ENCODE measurements around the gene CARS1.

The CARS1 gene

GRCh38 chr11:3080733-3081385 is 23.6 kb upstream of the CARS1 start:
- no peak for TF ChIP-seq SIN3A (IDR thresholded peaks at IDR 0.05; ENCODE audit: borderline replicate concordance, insufficient read depth, low read length)
- no peak for TF ChIP-seq POLR2AphosphoS5 (IDR thresholded peaks at IDR 0.05; ENCODE audit: low read depth, low read length)
- TF ChIP-seq, protein P1, sequence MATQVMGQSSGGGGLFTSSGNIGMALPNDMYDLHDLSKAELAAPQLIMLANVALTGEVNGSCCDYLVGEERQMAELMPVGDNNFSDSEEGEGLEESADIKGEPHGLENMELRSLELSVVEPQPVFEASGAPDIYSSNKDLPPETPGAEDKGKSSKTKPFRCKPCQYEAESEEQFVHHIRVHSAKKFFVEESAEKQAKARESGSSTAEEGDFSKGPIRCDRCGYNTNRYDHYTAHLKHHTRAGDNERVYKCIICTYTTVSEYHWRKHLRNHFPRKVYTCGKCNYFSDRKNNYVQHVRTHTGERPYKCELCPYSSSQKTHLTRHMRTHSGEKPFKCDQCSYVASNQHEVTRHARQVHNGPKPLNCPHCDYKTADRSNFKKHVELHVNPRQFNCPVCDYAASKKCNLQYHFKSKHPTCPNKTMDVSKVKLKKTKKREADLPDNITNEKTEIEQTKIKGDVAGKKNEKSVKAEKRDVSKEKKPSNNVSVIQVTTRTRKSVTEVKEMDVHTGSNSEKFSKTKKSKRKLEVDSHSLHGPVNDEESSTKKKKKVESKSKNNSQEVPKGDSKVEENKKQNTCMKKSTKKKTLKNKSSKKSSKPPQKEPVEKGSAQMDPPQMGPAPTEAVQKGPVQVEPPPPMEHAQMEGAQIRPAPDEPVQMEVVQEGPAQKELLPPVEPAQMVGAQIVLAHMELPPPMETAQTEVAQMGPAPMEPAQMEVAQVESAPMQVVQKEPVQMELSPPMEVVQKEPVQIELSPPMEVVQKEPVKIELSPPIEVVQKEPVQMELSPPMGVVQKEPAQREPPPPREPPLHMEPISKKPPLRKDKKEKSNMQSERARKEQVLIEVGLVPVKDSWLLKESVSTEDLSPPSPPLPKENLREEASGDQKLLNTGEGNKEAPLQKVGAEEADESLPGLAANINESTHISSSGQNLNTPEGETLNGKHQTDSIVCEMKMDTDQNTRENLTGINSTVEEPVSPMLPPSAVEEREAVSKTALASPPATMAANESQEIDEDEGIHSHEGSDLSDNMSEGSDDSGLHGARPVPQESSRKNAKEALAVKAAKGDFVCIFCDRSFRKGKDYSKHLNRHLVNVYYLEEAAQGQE (IDR thresholded peaks at IDR 0.05; ENCODE audit: insufficient read depth in 1 of 2, low read depth in 2 of 2, low read length in 2 of 2): no peak
- TF ChIP-seq FOXP2 (optimal IDR thresholded peaks at IDR 0.05; ENCODE audit: borderline replicate concordance, extremely low read depth, extremely low read length, insufficient read depth): no peak
- no peak for TF ChIP-seq TAF1 (IDR thresholded peaks at IDR 0.05; ENCODE audit: borderline replicate concordance, insufficient read depth, low read length)

DNA sequence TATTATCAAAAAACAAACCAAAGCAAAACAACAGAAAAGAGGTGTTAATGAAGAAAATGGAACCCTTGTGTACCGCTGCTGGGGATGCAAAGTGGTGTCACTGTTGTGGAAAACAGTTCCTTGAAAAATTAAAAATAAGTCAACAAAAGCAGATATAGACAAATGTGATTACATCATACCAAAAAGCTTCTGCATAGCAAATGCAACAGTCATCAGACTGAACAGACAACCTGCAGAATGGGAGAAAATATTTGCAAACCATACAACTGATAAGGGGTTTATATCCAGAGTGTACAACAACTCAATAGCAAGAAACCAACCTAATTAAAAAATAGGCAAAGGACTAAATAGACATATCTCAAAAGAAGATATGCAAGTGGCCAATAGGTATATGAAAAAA is 22.9 kb upstream of the CARS1 start:
- TF ChIP-seq FOXP2 (optimal IDR thresholded peaks at IDR 0.05; ENCODE audit: borderline replicate concordance, extremely low read depth, extremely low read length, insufficient read depth): no peak
- TF ChIP-seq POLR2AphosphoS5 (IDR thresholded peaks at IDR 0.05; ENCODE audit: low read depth, low read length): no peak
- TF ChIP-seq, protein P1 (IDR thresholded peaks at IDR 0.05; ENCODE audit: insufficient read depth in 1 of 2, low read depth in 2 of 2, low read length in 2 of 2): no peak
- TF ChIP-seq TAF1 (IDR thresholded peaks at IDR 0.05; ENCODE audit: borderline replicate concordance, insufficient read depth, low read length): no peak
- TF ChIP-seq SIN3A (IDR thresholded peaks at IDR 0.05; ENCODE audit: borderline replicate concordance, insufficient read depth, low read length): no peak

DNA sequence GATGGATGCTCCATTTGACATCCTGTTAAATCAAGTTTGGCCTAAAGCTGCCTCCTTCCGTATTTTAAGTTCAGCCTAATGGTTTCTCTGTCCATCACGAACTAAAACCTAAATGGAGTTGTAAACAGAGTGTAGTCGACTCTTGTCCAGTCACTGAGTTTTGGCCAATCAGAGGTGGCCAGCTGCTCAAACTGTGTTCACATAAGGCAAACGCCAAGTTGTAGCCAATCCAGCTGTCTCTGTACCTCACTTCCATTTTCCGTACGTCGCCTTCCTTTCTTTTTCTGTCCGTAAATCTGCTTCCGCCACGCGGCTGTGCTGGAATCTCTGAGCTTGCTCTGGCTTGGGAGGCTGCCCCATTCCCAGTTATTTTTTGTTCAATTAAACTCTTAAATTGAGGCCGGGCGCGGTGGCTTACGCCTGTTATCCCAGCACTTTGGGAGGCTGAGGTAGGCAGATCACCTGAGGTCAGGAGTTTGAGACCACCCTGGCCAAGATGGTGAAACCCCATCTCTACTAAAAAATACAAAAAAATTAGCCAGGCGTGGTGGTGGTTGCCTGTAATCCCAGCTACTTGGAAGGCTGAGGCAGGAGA is 20.7 kb upstream of the CARS1 start:
- TF ChIP-seq, protein P1 (IDR thresholded peaks at IDR 0.05; ENCODE audit: insufficient read depth in 1 of 2, low read depth in 2 of 2, low read length in 2 of 2): no peak
- TF ChIP-seq TAF1 (IDR thresholded peaks at IDR 0.05; ENCODE audit: borderline replicate concordance, insufficient read depth, low read length) (no peak), SIN3A (IDR thresholded peaks at IDR 0.05; ENCODE audit: borderline replicate concordance, insufficient read depth, low read length) (no peak), FOXP2 (optimal IDR thresholded peaks at IDR 0.05; ENCODE audit: borderline replicate concordance, extremely low read depth, extremely low read length, insufficient read depth) (no peak), POLR2AphosphoS5 (IDR thresholded peaks at IDR 0.05; ENCODE audit: low read depth, low read length) (no peak)

DNA sequence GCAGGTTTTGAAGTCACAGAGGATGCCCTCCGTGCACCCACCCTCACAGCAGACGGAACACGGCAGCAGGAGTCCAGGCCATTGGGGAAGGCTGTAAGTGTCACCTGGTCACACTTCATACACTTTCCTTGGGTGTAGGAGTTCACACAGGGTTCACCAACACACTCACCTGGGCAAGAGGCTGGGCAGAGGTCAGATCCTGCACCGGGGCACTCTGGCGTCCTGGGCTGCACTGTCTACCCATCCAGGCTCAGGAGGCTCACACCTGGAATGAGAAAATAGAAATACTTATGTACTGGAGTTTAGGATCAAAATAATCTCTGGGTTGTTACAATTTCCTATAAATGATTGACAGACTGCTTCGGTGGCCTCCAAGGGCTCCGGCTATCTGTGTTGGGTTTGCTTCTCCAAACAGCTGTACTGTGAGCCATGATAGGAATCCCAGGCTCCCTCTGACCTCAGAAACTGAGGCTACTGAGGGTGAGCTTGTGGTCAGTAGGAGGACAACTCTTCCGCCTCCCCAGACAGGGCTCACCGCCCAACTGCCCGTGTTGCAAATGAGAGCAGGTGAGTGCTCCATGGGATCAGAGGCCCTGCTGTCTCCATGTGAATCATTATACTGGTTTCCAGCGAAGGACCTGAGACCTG is 20.1 kb upstream of the CARS1 start:
- TF ChIP-seq POLR2AphosphoS5 (IDR thresholded peaks at IDR 0.05; ENCODE audit: low read depth, low read length): no peak
- TF ChIP-seq SIN3A (IDR thresholded peaks at IDR 0.05; ENCODE audit: borderline replicate concordance, insufficient read depth, low read length): no peak
- TF ChIP-seq, protein P1 (IDR thresholded peaks at IDR 0.05; ENCODE audit: insufficient read depth in 1 of 2, low read depth in 2 of 2, low read length in 2 of 2): no peak
- TF ChIP-seq FOXP2 (optimal IDR thresholded peaks at IDR 0.05; ENCODE audit: borderline replicate concordance, extremely low read depth, extremely low read length, insufficient read depth): no peak
- no peak for TF ChIP-seq TAF1 (IDR thresholded peaks at IDR 0.05; ENCODE audit: borderline replicate concordance, insufficient read depth, low read length)
